ENCODE measurements around the gene MACROH2A2. TPM values are rescaled to one million over a fixed set of nuclear protein-coding genes. Genes with fewer than 3 reads are reported as not detected.
"Not testable (repeated sequence)": the region's sequence is repeated elsewhere in the genome, so short reads cannot be mapped to it uniquely, and the experiment has no call there.

Gene MACROH2A2
- total RNA-seq, 4 donors from 2014 or later: 7.0 to 21.8 (median 15.0) TPM

- Histone ChIP-seq H3K4me1 (no peaks in the 10 kb centered on the region), H3K4me3 (replicated peaks in 1 of 3) (no peak overlapping the region), H3K27ac (no peak overlapping the region), H3K27me3 (no peaks in the 10 kb centered on the region), H3K9me3 (no peaks in the 10 kb centered on the region), H3K36me3 (no peaks in the 10 kb centered on the region)
- DNase-seq: no peak
- TF ChIP-seq CTCF (IDR thresholded peaks at IDR 0.05) (no peak), POLR2A (IDR thresholded peaks at IDR 0.05) (no peak)
- intact Hi-C loops (cut with DNase I): no loop called here
- 94 to 96% methylated on average over 2 of the region's 2 CpGs for WGBS, 2 donors
These were observed 21.5 kb downstream of the MACROH2A2 start for GRCh38 chr10:70074165-70074564.

- Histone ChIP-seq H3K4me1 (no peaks in the 10 kb centered on the region), H3K27me3 (no peaks in the 10 kb centered on the region), H3K27ac (no peak overlapping the region), H3K4me3 (replicated peaks in 1 of 3) (no peak overlapping the region), H3K36me3 (no peaks in the 10 kb centered on the region), H3K9me3 (no peaks in the 10 kb centered on the region)
- TF ChIP-seq POLR2A (IDR thresholded peaks at IDR 0.05) (no peak), CTCF (IDR thresholded peaks at IDR 0.05) (no peak)
- no peak for DNase-seq
- 93 to 98% methylated on average over 2 of the region's 2 CpGs for WGBS, 2 donors
- intact Hi-C loops (cut with DNase I): no loop called here
These were observed 22.3 kb downstream of the MACROH2A2 start for GRCh38 chr10:70074971-70075370.

- no peak for DNase-seq
- H3K4me3 ChIP-seq (replicated peaks in 1 of 3): no peak overlapping the region
- intact Hi-C loops (cut with DNase I): no loop called here
- H3K27ac ChIP-seq: no peak overlapping the region
- H3K4me1 ChIP-seq: no peaks in the 10 kb centered on the region
- no peaks in the 10 kb centered on the region for H3K27me3 ChIP-seq
- WGBS, 2 donors: 91 to 100% methylated on average over 5 of the region's 5 CpGs
- no peaks in the 10 kb centered on the region for H3K36me3 ChIP-seq
- TF ChIP-seq CTCF (IDR thresholded peaks at IDR 0.05) (no peak), POLR2A (IDR thresholded peaks at IDR 0.05) (no peak)
- no peaks in the 10 kb centered on the region for H3K9me3 ChIP-seq
These were observed 25.7 kb downstream of the MACROH2A2 start for GRCh38 chr10:70078329-70078728.

- Histone ChIP-seq H3K27ac (no peak overlapping the region), H3K27me3 (no peaks in the 10 kb centered on the region), H3K4me1 (no peaks in the 10 kb centered on the region), H3K9me3 (no peaks in the 10 kb centered on the region), H3K4me3 (replicated peaks in 1 of 3) (no peak overlapping the region), H3K36me3 (no peaks in the 10 kb centered on the region)
- no peak for DNase-seq
- TF ChIP-seq CTCF (IDR thresholded peaks at IDR 0.05): no peak
- no peak for TF ChIP-seq POLR2A (IDR thresholded peaks at IDR 0.05)
- 85 to 86% methylated on average over 7 of the region's 7 CpGs for WGBS, 2 donors
- intact Hi-C loops (cut with DNase I): no loop called here
These were observed 26.3 kb downstream of the MACROH2A2 start for GRCh38 chr10:70078937-70079336.

- H3K9me3 ChIP-seq; DNase-seq; H3K27me3 ChIP-seq; H3K4me3 ChIP-seq (replicated peaks in 1 of 3); H3K36me3 ChIP-seq; H3K27ac ChIP-seq; intact Hi-C loops (cut with DNase I); H3K4me1 ChIP-seq: not testable (repeated sequence)
- 95 to 97% methylated on average over 2 of the region's 2 CpGs for WGBS, 2 donors
These were observed 28.1 kb downstream of the MACROH2A2 start for GRCh38 chr10:70080789-70081188.

- no peak for TF ChIP-seq CTCF (IDR thresholded peaks at IDR 0.05)
- no peak for TF ChIP-seq POLR2A (IDR thresholded peaks at IDR 0.05)
- DNase-seq: no peak
- no peaks in the 10 kb centered on the region for H3K9me3 ChIP-seq
- H3K36me3 ChIP-seq: no peaks in the 10 kb centered on the region
- 92 to 93% methylated on average over 6 of the region's 6 CpGs for WGBS, 2 donors
- H3K4me1 ChIP-seq: no peaks in the 10 kb centered on the region
- intact Hi-C loops (cut with DNase I): no loop called here
- no peaks in the 10 kb centered on the region for H3K27me3 ChIP-seq
- no peak overlapping the region for H3K4me3 ChIP-seq (replicated peaks in 1 of 3)
- H3K27ac ChIP-seq: no peak overlapping the region
These were observed 31.5 kb downstream of the MACROH2A2 start for GRCh38 chr10:70084189-70084588.

Data from thyroid gland (tissue), 4 donors.